Hepatocyte (in vitro differentiated cells): Measurements from ENCODE around the gene DGKG. TPM values are rescaled to one million over a fixed set of nuclear protein-coding genes. Genes with fewer than 3 reads are reported as not detected.

Source experiments
- DNase-seq: peaks from one replicate; pipeline ENCODE4 v3.0.0-alpha.2; 2016; ENCODE audit warnings: low spot score
- H2AFZ ChIP-seq: fragments of 200-600 bp; sonication (generic); 2 replicates; pipeline ENCODE4 v1.6.0; 2016; ENCODE audit warnings: antibody characterized with exemption, mild to moderate bottlenecking
- H3K27ac ChIP-seq: fragments of 200-600 bp; sonication (generic); 2 replicates; pipeline ENCODE4 v1.5.1; 2016; ENCODE audit warnings: mild to moderate bottlenecking
- H3K27me3 ChIP-seq: fragments of 200-600 bp; sonication (generic); 2 replicates; pipeline ENCODE4 v1.6.1; 2016
- H3K36me3 ChIP-seq: fragments of 200-600 bp; sonication (generic); replicated peaks from 2 replicates; pipeline ENCODE4 v1.5.1; 2016; ENCODE audit warnings: low read depth; ENCODE audit not compliant: insufficient read depth
- H3K4me1 ChIP-seq: fragments of 200-600 bp; sonication (generic); 2 replicates; pipeline ENCODE4 v1.5.1; 2016; ENCODE audit warnings: mild to moderate bottlenecking, moderate library complexity; ENCODE audit not compliant: insufficient read depth
- H3K4me2 ChIP-seq: fragments of 200-600 bp; sonication (generic); 2 replicates; pipeline ENCODE4 v1.6.0; 2016
- H3K4me3 ChIP-seq: fragments of 200-600 bp; sonication (generic); 2 replicates; pipeline ENCODE4 v1.5.1; 2016; ENCODE audit warnings: mild to moderate bottlenecking
- H3K79me2 ChIP-seq: fragments of 200-600 bp; sonication (generic); 2 replicates; pipeline ENCODE4 v1.6.0; 2017; ENCODE audit warnings: mild to moderate bottlenecking
- H3K9me2 ChIP-seq: fragments of 200-600 bp; sonication (generic); replicated peaks from 2 replicates; pipeline ENCODE4 v1.6.0; 2017; ENCODE audit warnings: mild to moderate bottlenecking; ENCODE audit not compliant: insufficient read depth
- H3K9me3 ChIP-seq: fragments of 200-600 bp; sonication (generic); 2 replicates; pipeline ENCODE4 v1.5.1; 2016; ENCODE audit warnings: low read depth, mild to moderate bottlenecking
- H4K20me1 ChIP-seq: fragments of 200-600 bp; sonication (generic); 2 replicates; pipeline ENCODE4 v1.6.0; 2016; ENCODE audit warnings: mild to moderate bottlenecking; ENCODE audit not compliant: insufficient read depth, poor library complexity, severe bottlenecking
- CTCF ChIP-seq: fragments of 200-600 bp; sonication (generic); IDR thresholded peaks from 2 replicates; pipeline ENCODE4 v1.5.1; 2016; ENCODE audit warnings: antibody characterized with exemption, mild to moderate bottlenecking; ENCODE audit not compliant: poor library complexity
- EZH2 ChIP-seq: fragments of 200-600 bp; sonication (generic); IDR thresholded peaks from 2 replicates; pipeline ENCODE4 v1.6.1; 2016; ENCODE audit warnings: antibody characterized with exemption, mild to moderate bottlenecking, borderline replicate concordance
- EZH2phosphoT487 ChIP-seq: fragments of 200-600 bp; sonication (generic); IDR thresholded peaks from one replicate; pipeline ENCODE4 v1.6.1; 2018; ENCODE audit warnings: antibody characterized with exemption, mild to moderate bottlenecking, low read depth, moderate library complexity; ENCODE audit not compliant: unreplicated experiment, severe bottlenecking
- WGBS: methylation state at CpG from one replicate; pipeline ENCODE4 v1.1.6; 2016; ENCODE audit warnings: low lambda C conversion rate; ENCODE audit errors: missing lambda C conversion rate; 5-methylcytosine and 5-hydroxymethylcytosine counted together
- polyA plus RNA-seq: library from polyadenylated mRNA; unstranded; fragments of >200 nt; fragmentation: Nextera tagmentation; extraction: Ambion mirVana; gene quantifications from 2 replicates; pipeline ENCODE4 v1.2.1, GENCODE V29; 2016
- total RNA-seq: library from RNA; depleted of rRNA; stranded (reverse); fragments of >200 nt; gene quantifications from 2 replicates; pipeline ENCODE4 v1.2.3, GENCODE V29; 2014

The DGKG gene
- total and polyA plus RNA-seq, 2 experiments from 2014 or later: not detected

GRCh38 chr3:186219211-186219638, 142.8 kb downstream of the DGKG start:
- Histone ChIP-seq H3K27ac (no peak overlapping the region), H3K79me2 (no peaks in the 10 kb centered on the region), H3K4me2 (no peak overlapping the region), H3K4me3 (no peak overlapping the region), H2AFZ (no peak overlapping the region), H3K9me2 (no peaks in the 10 kb centered on the region), H3K27me3 (peaks cover 7% of the 10 kb centered on the region), H3K9me3 (no peaks in the 10 kb centered on the region), H4K20me1 (no peaks in the 10 kb centered on the region), H3K36me3 (no peaks in the 10 kb centered on the region), H3K4me1 (no peaks in the 10 kb centered on the region)
- 94% methylated on average over 7 of the region's 7 CpGs for WGBS
- DNase-seq: no peak
- TF ChIP-seq EZH2 (no peak), CTCF (no peak), EZH2phosphoT487 (no peak)

GRCh38 chr3:186218421-186218820, 143.6 kb downstream of the DGKG start:
- Histone ChIP-seq H3K9me2 (no peaks in the 10 kb centered on the region), H3K4me3 (no peak overlapping the region), H4K20me1 (no peaks in the 10 kb centered on the region), H3K36me3 (no peaks in the 10 kb centered on the region), H3K9me3 (no peaks in the 10 kb centered on the region), H3K27ac (no peak overlapping the region), H2AFZ (no peak overlapping the region), H3K27me3 (no peaks in the 10 kb centered on the region), H3K4me1 (no peaks in the 10 kb centered on the region), H3K4me2 (no peak overlapping the region), H3K79me2 (no peaks in the 10 kb centered on the region)
- TF ChIP-seq EZH2phosphoT487 (no peak), EZH2 (no peak), CTCF (no peak)
- DNase-seq: no peak
- 94% methylated on average over 8 of the region's 8 CpGs for WGBS

GRCh38 chr3:186217820-186218164, 144.2 kb downstream of the DGKG start:
- Histone ChIP-seq H4K20me1 (no peaks in the 10 kb centered on the region), H3K27ac (no peak overlapping the region), H3K4me3 (no peak overlapping the region), H3K9me3 (no peaks in the 10 kb centered on the region), H3K79me2 (no peaks in the 10 kb centered on the region), H3K36me3 (no peaks in the 10 kb centered on the region), H3K27me3 (no peaks in the 10 kb centered on the region), H3K4me1 (no peaks in the 10 kb centered on the region), H3K9me2 (no peaks in the 10 kb centered on the region), H3K4me2 (no peak overlapping the region), H2AFZ (no peak overlapping the region)
- no peak for DNase-seq
- WGBS: 79% methylated on average over 1 of the region's 1 CpG
- no peak for TF ChIP-seq EZH2phosphoT487

- Histone ChIP-seq H3K79me2 (no peaks in the 10 kb centered on the region), H2AFZ (no peak overlapping the region), H3K4me1 (no peaks in the 10 kb centered on the region), H3K27ac (no peak overlapping the region), H3K9me2 (no peaks in the 10 kb centered on the region), H4K20me1 (no peaks in the 10 kb centered on the region), H3K4me3 (no peak overlapping the region), H3K9me3 (no peaks in the 10 kb centered on the region), H3K36me3 (no peaks in the 10 kb centered on the region), H3K27me3 (no peaks in the 10 kb centered on the region), H3K4me2 (no peak overlapping the region)
- no peak for DNase-seq
- 85% methylated on average over 4 of the region's 4 CpGs for WGBS
- TF ChIP-seq EZH2phosphoT487: no peak
- no peak for TF ChIP-seq CTCF
- TF ChIP-seq EZH2: no peak
Measured at GRCh38 chr3:186216900-186217819, 144.9 kb downstream of the DGKG start.
